Activated T-helper 17 cell treated with anti-CD3 and anti-CD28 coated beads, Interleukin-2, amount 50 U/mL, for 72 hours (primary cell): Measurements from ENCODE around the gene FN3KRP. TPM values are rescaled to one million over a fixed set of nuclear protein-coding genes. Genes with fewer than 3 reads are reported as not detected.
"Not testable (repeated sequence)": the region's sequence is repeated elsewhere in the genome, so short reads cannot be mapped to it uniquely, and the experiment has no call there.

Experiments used
- ATAC-seq: fragments of 150-1000 bp; cut with Tn5 transposase; replicated peaks from 2 replicates; pipeline ENCODE4 v1.10.0; 2021; ENCODE audit warnings: mild to moderate bottlenecking, moderate library complexity
- H3K27ac Mint-ChIP-seq: one replicate; pipeline ENCODE4 v1.8.0; 2022; ENCODE audit warnings: mixed read lengths
- H3K27me3 Mint-ChIP-seq: one replicate; pipeline ENCODE4 v1.8.0; 2022; ENCODE audit warnings: mixed read lengths
- H3K36me3 Mint-ChIP-seq: one replicate; pipeline ENCODE4 v1.8.0; 2022; ENCODE audit warnings: low read depth, mild to moderate bottlenecking, mixed read lengths
- H3K4me1 Mint-ChIP-seq: one replicate; pipeline ENCODE4 v1.8.0; 2022; ENCODE audit warnings: mixed read lengths
- H3K4me3 Mint-ChIP-seq: one replicate; pipeline ENCODE4 v1.8.0; 2022; ENCODE audit warnings: mild to moderate bottlenecking, mixed read lengths
- H3K9me3 Mint-ChIP-seq: one replicate; pipeline ENCODE4 v1.8.0; 2022; ENCODE audit warnings: mixed read lengths
- total RNA-seq, 2 donors: library from RNA; stranded (reverse); gene quantifications; one replicate each; pipeline ENCODE4 v1.2.3, GENCODE V29; 2022

FN3KRP gene
- total RNA-seq, 2 donors from 2014 or later, result 45.8 to 47.4 TPM

GRCh38 chr17:82737967-82738877 lies 21.7 kb downstream of the FN3KRP start:
- ATAC-seq, result no peak
- Mint-ChIP-seq H3K4me1 (no peaks in the 10 kb centered on the region), H3K4me3 (no peak overlapping the region), H3K27ac (no peak overlapping the region), H3K27me3 (no peaks in the 10 kb centered on the region), H3K36me3 (peaks cover 22% of the 10 kb centered on the region), H3K9me3 (peaks cover 13% of the 10 kb centered on the region)

GRCh38 chr17:82740906-82741759 lies 24.6 kb downstream of the FN3KRP start:
- no peak for ATAC-seq
- Mint-ChIP-seq H3K9me3 (peaks cover 8% of the 10 kb centered on the region), H3K27ac (no peak overlapping the region), H3K27me3 (no peaks in the 10 kb centered on the region), H3K4me1 (no peaks in the 10 kb centered on the region), H3K36me3 (peaks cover 18% of the 10 kb centered on the region), H3K4me3 (no peak overlapping the region)

GRCh38 chr17:82743344-82744219 lies 27.1 kb downstream of the FN3KRP start:
- no peaks in the 10 kb centered on the region for H3K27me3 Mint-ChIP-seq
- peaks cover 18% of the 10 kb centered on the region for H3K36me3 Mint-ChIP-seq
- H3K27ac Mint-ChIP-seq, result no peak overlapping the region
- no peak overlapping the region for H3K4me3 Mint-ChIP-seq
- no peaks in the 10 kb centered on the region for H3K4me1 Mint-ChIP-seq
- peaks cover 8% of the 10 kb centered on the region for H3K9me3 Mint-ChIP-seq
- no peak for ATAC-seq

- not testable (repeated sequence) for ATAC-seq, H3K4me1 Mint-ChIP-seq, H3K4me3 Mint-ChIP-seq, H3K9me3 Mint-ChIP-seq, H3K27me3 Mint-ChIP-seq, H3K27ac Mint-ChIP-seq
- peaks cover 18% of the 10 kb centered on the region for H3K36me3 Mint-ChIP-seq
Measured at GRCh38 chr17:82744736-82745135, 28.2 kb downstream of the FN3KRP start.

GRCh38 chr17:82745524-82745923 lies 29.0 kb downstream of the FN3KRP start:
- Mint-ChIP-seq H3K27me3 (no peaks in the 10 kb centered on the region), H3K9me3 (peaks cover 8% of the 10 kb centered on the region), H3K4me1 (no peaks in the 10 kb centered on the region), H3K27ac (no peak overlapping the region), H3K36me3 (peaks cover 17% of the 10 kb centered on the region), H3K4me3 (no peak overlapping the region)
- no peak for ATAC-seq

- H3K27ac Mint-ChIP-seq, result no peak overlapping the region
- H3K4me3 Mint-ChIP-seq, result no peak overlapping the region
- ATAC-seq, result no peak
- no peaks in the 10 kb centered on the region for H3K27me3 Mint-ChIP-seq
- H3K4me1 Mint-ChIP-seq, result no peaks in the 10 kb centered on the region
- no peaks in the 10 kb centered on the region for H3K36me3 Mint-ChIP-seq
- H3K9me3 Mint-ChIP-seq, result no peaks in the 10 kb centered on the region
Measured at GRCh38 chr17:82748756-82749155, 32.2 kb downstream of the FN3KRP start.

GRCh38 chr17:82750241-82750908 lies 33.9 kb downstream of the FN3KRP start:
- no peaks in the 10 kb centered on the region for H3K9me3 Mint-ChIP-seq
- H3K36me3 Mint-ChIP-seq, result peaks cover under 1% of the 10 kb centered on the region
- no peaks in the 10 kb centered on the region for H3K27me3 Mint-ChIP-seq
- H3K27ac Mint-ChIP-seq, result no peak overlapping the region
- peak overlapping the region; percentile 42 for H3K4me3 Mint-ChIP-seq
- no peak for ATAC-seq
- peaks cover 7% of the 10 kb centered on the region for H3K4me1 Mint-ChIP-seq

- Mint-ChIP-seq H3K4me3 (no peak overlapping the region), H3K36me3 (peaks cover 9% of the 10 kb centered on the region), H3K9me3 (no peaks in the 10 kb centered on the region), H3K4me1 (peaks cover 7% of the 10 kb centered on the region), H3K27me3 (no peaks in the 10 kb centered on the region), H3K27ac (no peak overlapping the region)
- peak; percentile 17 for ATAC-seq
Measured at GRCh38 chr17:82751171-82751570, 34.7 kb downstream of the FN3KRP start.

GRCh38 chr17:82751571-82752370 lies 35.3 kb downstream of the FN3KRP start, which contains the start of gene TBCD:
TSS of gene TBCD (plus strand) at chr17:82752065. CDS start at chr17:82752194, 129 bp downstream.
- Mint-ChIP-seq H3K27me3 (no peaks in the 10 kb centered on the region), H3K4me1 (peaks cover 7% of the 10 kb centered on the region), H3K4me3 (peak within 1 kb of the TSS; percentile 74), H3K27ac (no peak within 1 kb of the TSS), H3K9me3 (no peaks in the 10 kb centered on the region), H3K36me3 (peaks cover 15% of the 10 kb centered on the region)
- ATAC-seq, result peak; percentile 85

- Mint-ChIP-seq H3K27ac (no peak overlapping the region), H3K27me3 (no peaks in the 10 kb centered on the region), H3K9me3 (no peaks in the 10 kb centered on the region), H3K4me3 (peak overlapping the region; percentile 74), H3K36me3 (peaks cover 23% of the 10 kb centered on the region), H3K4me1 (peaks cover 7% of the 10 kb centered on the region)
- ATAC-seq, result peak; percentile 31
Measured at GRCh38 chr17:82752371-82753200, 36.1 kb downstream of the FN3KRP start.

GRCh38 chr17:82753201-82753464 lies 36.6 kb downstream of the FN3KRP start:
- ATAC-seq, result no peak
- Mint-ChIP-seq H3K4me3 (peak overlapping the region; percentile 74), H3K27ac (no peak overlapping the region), H3K36me3 (peaks cover 28% of the 10 kb centered on the region), H3K4me1 (peaks cover 7% of the 10 kb centered on the region), H3K27me3 (no peaks in the 10 kb centered on the region), H3K9me3 (no peaks in the 10 kb centered on the region)

GRCh38 chr17:82754297-82755208 lies 38.0 kb downstream of the FN3KRP start:
- H3K9me3 Mint-ChIP-seq, result no peaks in the 10 kb centered on the region
- peaks cover 34% of the 10 kb centered on the region for H3K36me3 Mint-ChIP-seq
- no peak overlapping the region for H3K27ac Mint-ChIP-seq
- H3K4me3 Mint-ChIP-seq, result peak overlapping the region; percentile 74
- no peak for ATAC-seq
- H3K27me3 Mint-ChIP-seq, result no peaks in the 10 kb centered on the region
- H3K4me1 Mint-ChIP-seq, result peaks cover 7% of the 10 kb centered on the region
